Activated naive CD8-positive, alpha-beta T cell treated with anti-CD3 and anti-CD28 coated beads, Interleukin-2, amount 50 U/mL, for 24 hours (primary cell): Measurements from ENCODE around the gene TPR.
A peak's percentile ranks its signal among the peaks of the same experiment; 100 is the strongest.

Experiments
- ATAC-seq: fragments of 150-1000 bp; cut with Tn5 transposase; one replicate; pipeline ENCODE4 v1.10.0; 2021
- DNase-seq: peaks from one replicate; pipeline ENCODE4 v3.0.0; 2021
- H3K27ac Mint-ChIP-seq: one replicate; pipeline ENCODE4 v1.8.0; 2021; ENCODE audit warnings: mild to moderate bottlenecking, mixed read lengths
- H3K27me3 Mint-ChIP-seq: one replicate; pipeline ENCODE4 v1.8.0; 2021; ENCODE audit warnings: mixed read lengths
- H3K36me3 Mint-ChIP-seq: one replicate; pipeline ENCODE4 v1.8.0; 2021; ENCODE audit warnings: low read depth, mixed read lengths
- H3K4me1 Mint-ChIP-seq: one replicate; pipeline ENCODE4 v1.8.0; 2021; ENCODE audit warnings: mixed read lengths
- H3K4me3 Mint-ChIP-seq: one replicate; pipeline ENCODE4 v1.8.0; 2021; ENCODE audit warnings: mild to moderate bottlenecking, moderate library complexity, mixed read lengths
- H3K9me3 Mint-ChIP-seq: one replicate; pipeline ENCODE4 v1.8.0; 2021; ENCODE audit warnings: mixed read lengths

The TPR gene

GRCh38 chr1:186286615-186287315 is 88.3 kb downstream of the TPR start:
- Mint-ChIP-seq H3K36me3 (no peaks in the 10 kb centered on the region), H3K4me3 (no peak overlapping the region), H3K27me3 (peaks cover 2% of the 10 kb centered on the region), H3K9me3 (no peaks in the 10 kb centered on the region), H3K27ac (no peak overlapping the region), H3K4me1 (peaks cover 33% of the 10 kb centered on the region)
- ATAC-seq, result no peak
- DNase-seq, result no peak

- Mint-ChIP-seq H3K9me3 (no peaks in the 10 kb centered on the region), H3K4me1 (peaks cover 11% of the 10 kb centered on the region), H3K27ac (no peak overlapping the region), H3K27me3 (peaks cover 2% of the 10 kb centered on the region), H3K4me3 (no peak overlapping the region), H3K36me3 (no peaks in the 10 kb centered on the region)
- DNase-seq (no peak), ATAC-seq (no peak)
These were observed 91.7 kb downstream of the TPR start for GRCh38 chr1:186283374-186283773.

GRCh38 chr1:186282466-186282865 is 92.6 kb downstream of the TPR start:
- Mint-ChIP-seq H3K27me3 (peaks cover 2% of the 10 kb centered on the region), H3K9me3 (no peaks in the 10 kb centered on the region), H3K4me1 (peaks cover 4% of the 10 kb centered on the region), H3K36me3 (no peaks in the 10 kb centered on the region), H3K27ac (no peak overlapping the region), H3K4me3 (no peak overlapping the region)
- DNase-seq (no peak), ATAC-seq (no peak)

GRCh38 chr1:186275822-186276221 is 99.2 kb downstream of the TPR start:
- no peak for DNase-seq
- Mint-ChIP-seq H3K4me3 (no peak overlapping the region), H3K27me3 (no peaks in the 10 kb centered on the region), H3K36me3 (no peaks in the 10 kb centered on the region), H3K9me3 (no peaks in the 10 kb centered on the region), H3K27ac (no peak overlapping the region), H3K4me1 (no peaks in the 10 kb centered on the region)
- no peak for ATAC-seq

- DNase-seq, result no peak
- Mint-ChIP-seq H3K27me3 (no peaks in the 10 kb centered on the region), H3K36me3 (no peaks in the 10 kb centered on the region), H3K4me3 (no peak overlapping the region), H3K9me3 (no peaks in the 10 kb centered on the region), H3K4me1 (no peaks in the 10 kb centered on the region), H3K27ac (no peak overlapping the region)
- ATAC-seq, result peak; percentile 54
These were observed 102.6 kb downstream of the TPR start for GRCh38 chr1:186272486-186272885.

- Mint-ChIP-seq H3K4me3 (no peak overlapping the region), H3K4me1 (no peaks in the 10 kb centered on the region), H3K36me3 (no peaks in the 10 kb centered on the region), H3K27me3 (no peaks in the 10 kb centered on the region), H3K9me3 (no peaks in the 10 kb centered on the region), H3K27ac (no peak overlapping the region)
- ATAC-seq (no peak), DNase-seq (no peak)
These were observed 104.0 kb downstream of the TPR start for GRCh38 chr1:186271032-186271431.
